Measurements from ENCODE around the gene GMPPA. TPM values are rescaled to one million over a fixed set of nuclear protein-coding genes. Genes with fewer than 3 reads are reported as not detected.

The GMPPA gene
- total RNA-seq, 4 donors from 2014 or later: 26.5 to 50.6 (median 42.6) TPM

GRCh38 chr2:219500135-219500534, 1.4 kb downstream of the GMPPA start:
- peaks cover 24 to 26% of the 10 kb centered on the region in 2 donors for H3K4me1 ChIP-seq
- no peaks in the 10 kb centered on the region for H3K9me3 ChIP-seq
- H3K4me3 ChIP-seq (replicated peaks in 1 of 3): no peak overlapping the region
- H3K36me3 ChIP-seq: peaks cover 14 to 15% of the 10 kb centered on the region in 2 donors
- no peak overlapping the region for H3K27ac ChIP-seq
- intact Hi-C loops (cut with DNase I): no loop called here
- 91 to 97% methylated on average over 2 of the region's 2 CpGs for WGBS, 2 donors
- H3K27me3 ChIP-seq: no peaks in the 10 kb centered on the region
- no peak for TF ChIP-seq POLR2A (IDR thresholded peaks at IDR 0.05)
- TF ChIP-seq CTCF (IDR thresholded peaks at IDR 0.05): no peak
- no peak for DNase-seq

- H3K27me3 ChIP-seq: no peaks in the 10 kb centered on the region
- no peak for DNase-seq
- H3K36me3 ChIP-seq: peaks cover 23 to 31% of the 10 kb centered on the region in 2 donors
- no peaks in the 10 kb centered on the region for H3K9me3 ChIP-seq
- intact Hi-C loops (cut with DNase I): no loop called here
- WGBS, 2 donors: 94 to 97% methylated on average over 14 of the region's 14 CpGs
- no peak overlapping the region for H3K27ac ChIP-seq
- no peak overlapping the region for H3K4me3 ChIP-seq (replicated peaks in 1 of 3)
- TF ChIP-seq POLR2A (IDR thresholded peaks at IDR 0.05) (no peak), CTCF (IDR thresholded peaks at IDR 0.05) (no peak)
- peaks cover 19 to 23% of the 10 kb centered on the region in 2 donors for H3K4me1 ChIP-seq
Observed at GRCh38 chr2:219501849-219502248, 3.2 kb downstream of the GMPPA start.

GRCh38 chr2:219502618-219503017, 3.9 kb downstream of the GMPPA start:
- peaks cover 24 to 32% of the 10 kb centered on the region in 2 donors for H3K36me3 ChIP-seq

GRCh38 chr2:219505585-219505984, 6.9 kb downstream of the GMPPA start:
- Histone ChIP-seq H3K27ac (no peak overlapping the region), H3K9me3 (no peaks in the 10 kb centered on the region), H3K27me3 (no peaks in the 10 kb centered on the region), H3K4me1 (peaks cover 11 to 15% of the 10 kb centered on the region in 2 donors), H3K4me3 (replicated peaks in 1 of 3) (no peak overlapping the region), H3K36me3 (peaks cover 24 to 32% of the 10 kb centered on the region in 2 donors)
- DNase-seq: no peak
- no peak for TF ChIP-seq CTCF (IDR thresholded peaks at IDR 0.05)
- no peak for TF ChIP-seq POLR2A (IDR thresholded peaks at IDR 0.05)
- 87 to 95% methylated on average over 9 of the region's 9 CpGs for WGBS, 2 donors
- intact Hi-C loops (cut with DNase I): no loop called here

More at GRCh38 chr2:219502618-219503017, 3.9 kb downstream of the GMPPA start:
- Histone ChIP-seq H3K4me3 (replicated peaks in 1 of 3) (no peak overlapping the region), H3K9me3 (no peaks in the 10 kb centered on the region), H3K4me1 (peaks cover 12 to 15% of the 10 kb centered on the region in 2 donors), H3K27ac (no peak overlapping the region), H3K27me3 (no peaks in the 10 kb centered on the region)
- no peak for DNase-seq
- intact Hi-C loops (cut with DNase I): no loop called here
- no peak for TF ChIP-seq CTCF (IDR thresholded peaks at IDR 0.05)
- no peak for TF ChIP-seq POLR2A (IDR thresholded peaks at IDR 0.05)

GRCh38 chr2:219506153-219506801, 7.6 kb downstream of the GMPPA start:
- peaks cover 24 to 32% of the 10 kb centered on the region in 2 donors for H3K36me3 ChIP-seq
- intact Hi-C loops (cut with DNase I): no loop called here
- no peak overlapping the region for H3K27ac ChIP-seq

More at GRCh38 chr2:219506153-219506801, 7.6 kb downstream of the GMPPA start:
- peaks cover 11 to 15% of the 10 kb centered on the region in 2 donors for H3K4me1 ChIP-seq
- H3K27me3 ChIP-seq: no peaks in the 10 kb centered on the region
- WGBS, 2 donors: 83 to 86% methylated on average over 20 of the region's 23 CpGs
- no peak overlapping the region for H3K4me3 ChIP-seq (replicated peaks in 1 of 3)
- no peak for DNase-seq
- TF ChIP-seq POLR2A (IDR thresholded peaks at IDR 0.05) (no peak), CTCF (IDR thresholded peaks at IDR 0.05) (no peak)
- H3K9me3 ChIP-seq: no peaks in the 10 kb centered on the region

Measured in thyroid gland (tissue), 4 donors.